ENCODE data around the gene AGPAT4.

DNA sequence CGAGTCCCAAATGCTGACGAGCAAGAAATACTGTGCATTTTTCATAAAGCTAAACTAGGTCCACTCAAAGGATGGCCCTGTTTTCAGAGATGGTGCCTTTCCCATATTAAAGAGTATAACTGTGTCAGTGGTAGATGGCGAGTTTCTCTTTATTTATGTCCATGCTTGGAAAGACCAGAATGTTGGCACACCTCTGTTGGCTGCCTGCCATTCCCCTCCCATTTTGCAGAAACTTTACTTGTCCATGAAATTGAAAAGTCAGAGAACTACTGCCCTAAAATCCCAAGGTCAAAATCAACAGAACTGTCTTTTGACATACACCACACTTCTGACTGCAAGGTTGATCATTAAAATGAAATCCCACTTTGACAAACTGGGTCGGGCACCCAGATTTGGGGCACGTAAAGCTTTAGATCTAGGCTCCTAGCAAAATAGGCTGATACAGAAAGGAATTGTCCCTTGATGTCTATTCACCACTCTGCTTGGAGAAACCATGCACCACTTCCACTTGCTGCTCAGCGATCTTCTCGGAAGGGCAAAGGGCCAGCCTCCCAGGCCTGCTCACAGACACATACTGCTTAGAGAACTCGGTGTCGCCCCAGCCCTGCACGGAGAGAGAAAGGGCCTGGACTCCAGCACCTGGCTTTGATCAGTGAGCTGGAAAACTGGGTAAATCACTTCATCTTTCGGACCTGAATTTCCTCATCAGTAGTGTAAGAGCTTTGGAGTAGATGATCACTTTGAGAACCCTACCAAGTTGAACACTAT lies 130.0 kb downstream of the AGPAT4 start:
- TF ChIP-seq POLR2AphosphoS5 (IDR thresholded peaks at IDR 0.05), result no peak
- TF ChIP-seq CTCF (IDR thresholded peaks at IDR 0.05), result no peak
- no peak for TF ChIP-seq POLR2A (IDR thresholded peaks at IDR 0.05)

All from breast epithelium (tissue), 3 donors.